A549 treated with dexamethasone at 1 μM for 4 hours (cell line): ENCODE measurements around the gene TMC6. TPM values are rescaled to one million over a fixed set of nuclear protein-coding genes. Genes with fewer than 3 reads are reported as not detected.

Experiments
- total RNA-seq: library from RNA; stranded (reverse); fragments of 200-300 nt; extraction: Qiagen RNA extraction; gene quantifications from 5 replicates; pipeline ENCODE4 v1.2.3, GENCODE V29; 2022

Gene TMC6
- 6.9 to 11.5 TPM (median 10.3 TPM) in 5 replicates for total RNA-seq

DNA sequence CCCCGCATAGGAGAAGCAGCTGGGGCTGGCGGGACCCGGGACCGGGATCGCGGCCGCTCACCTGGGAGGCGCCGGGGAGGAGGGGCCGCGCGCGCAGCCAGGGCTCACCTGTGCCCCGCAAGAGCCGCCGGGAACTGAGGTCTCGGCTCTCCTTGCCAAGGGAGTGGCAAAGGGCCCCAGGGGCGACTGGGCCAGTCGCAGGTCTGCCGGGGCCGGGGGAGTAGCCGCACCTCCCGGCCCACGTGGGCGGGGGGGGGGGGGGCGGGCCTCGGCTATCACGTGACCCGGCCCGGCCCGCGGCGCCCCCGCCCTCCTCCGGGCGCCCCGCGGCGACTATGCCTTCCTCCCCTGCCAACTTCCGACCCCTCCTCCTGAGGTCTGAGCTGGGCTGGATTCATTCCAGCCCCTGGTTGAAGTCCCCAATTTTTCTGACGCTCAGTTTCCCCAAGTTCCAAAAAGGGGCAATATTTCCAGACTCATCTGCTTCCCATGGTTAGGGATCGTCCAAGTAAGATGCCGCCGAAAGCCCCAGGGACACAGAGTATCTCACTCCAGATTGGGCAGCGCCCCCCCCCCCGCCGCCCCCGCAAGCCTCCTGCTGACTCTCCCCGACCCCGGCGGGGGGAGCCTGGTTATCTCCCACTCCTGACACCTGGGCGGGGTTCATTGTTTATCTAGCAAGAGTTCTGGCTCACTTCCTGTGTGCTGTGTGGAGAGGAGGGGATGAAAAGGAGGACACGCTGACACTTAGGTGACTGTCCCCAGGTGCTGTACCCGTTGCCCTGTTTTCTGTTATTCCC is at the start of gene TMC6:
TSS of gene TMC6 (minus strand) at position 205 of the 800 bp plus-strand sequence. CDS start 1,923 bp downstream, outside the sequence.

DNA sequence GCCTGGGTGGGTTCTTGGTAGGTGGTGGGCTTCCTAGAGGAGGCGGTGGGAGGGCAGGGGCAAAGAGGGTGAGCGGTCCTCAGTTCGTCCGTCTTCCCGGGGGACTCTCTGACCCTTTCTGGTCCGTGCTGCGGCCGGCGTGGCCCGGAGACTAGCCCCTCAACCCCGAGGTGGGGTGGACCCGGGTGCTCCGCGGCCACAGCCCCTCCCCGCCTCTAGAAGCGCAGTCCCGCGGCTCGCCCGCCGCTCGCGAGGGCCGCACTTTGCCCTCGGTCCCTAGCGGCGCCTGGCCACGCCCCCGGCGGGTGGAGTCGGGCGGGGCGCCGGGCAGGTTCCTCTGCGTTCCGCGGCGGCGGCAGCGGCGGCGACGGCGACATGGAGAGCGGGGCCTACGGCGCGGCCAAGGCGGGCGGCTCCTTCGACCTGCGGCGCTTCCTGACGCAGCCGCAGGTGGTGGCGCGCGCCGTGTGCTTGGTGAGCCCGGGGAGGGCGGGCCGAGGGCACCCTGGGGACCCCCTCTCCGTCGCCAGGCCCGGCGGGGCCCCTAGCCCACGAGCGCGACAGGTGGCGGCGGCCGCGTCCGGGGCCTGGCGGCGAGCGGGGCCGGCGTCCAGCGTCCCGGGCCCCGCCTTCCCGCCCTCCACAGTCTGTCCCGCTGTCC is 39.8 kb upstream of the TMC6 start, which contains the start of gene SYNGR2:
TSS of gene SYNGR2 (plus strand) at position 340 of the 661 bp plus-strand sequence. CDS start at position 376, 36 bp downstream.

GRCh38 chr17:78130437-78131101 is 2.0 kb upstream of the TMC6 start, which contains the start of gene TMC8:
TMC8 (plus strand) TSS chr17:78130771; CDS start chr17:78131589, 818 bp downstream.

Other genes with a start within 250 kb of the TMC6 start
- gene TNRC6C, start 170.1 kb downstream of the TMC6 start, total RNA-seq, result 1.5 to 3.9 TPM (median 3.4 TPM) in 5 replicates
- gene TMC8, start 2.0 kb upstream of the TMC6 start, total RNA-seq, result 0.14 to 0.45 TPM (median 0.18 TPM) in 5 replicates
- gene C17orf99, start 17.6 kb upstream of the TMC6 start, total RNA-seq, result not detected in 5 replicates
- 114 to 204 TPM (median 178 TPM) in 5 replicates for gene SYNGR2, start 39.8 kb upstream of the TMC6 start, total RNA-seq
- 193 to 278 TPM (median 209 TPM) in 5 replicates for gene TK1, start 58.3 kb upstream of the TMC6 start, total RNA-seq
- gene AFMID, start 58.6 kb upstream of the TMC6 start, total RNA-seq, result 37.6 to 51.2 TPM (median 41.4 TPM) in 5 replicates
- gene BIRC5, start 85.5 kb upstream of the TMC6 start, total RNA-seq, result 94.4 to 106 TPM (median 104 TPM) in 5 replicates
- gene TMEM235, start 102.9 kb upstream of the TMC6 start, total RNA-seq, result not detected in 5 replicates
- 24.9 to 33.0 TPM (median 30.6 TPM) in 5 replicates for gene SOCS3, start 231.3 kb upstream of the TMC6 start, total RNA-seq
- 18.0 to 24.0 TPM (median 22.9 TPM) in 5 replicates for gene PGS1, start 249.9 kb upstream of the TMC6 start, total RNA-seq